HFFc6 (cell line): ENCODE measurements around the gene XPNPEP1. TPM values are rescaled to one million over a fixed set of nuclear protein-coding genes. Genes with fewer than 3 reads are reported as not detected.
A peak's percentile ranks its signal among the peaks of the same experiment; 100 is the strongest.

Source experiments
- DNase-seq: peaks from one replicate; pipeline ENCODE4 v3.0.0-alpha.2; 2018
- H3K27ac Mint-ChIP-seq: 2 replicates; pipeline ENCODE4 v1.8.0; 2020; ENCODE audit warnings: mild to moderate bottlenecking, mixed read lengths
- H3K27me3 Mint-ChIP-seq: 2 replicates; pipeline ENCODE4 v1.8.0; 2021; ENCODE audit warnings: mild to moderate bottlenecking, moderate library complexity, mixed read lengths; ENCODE audit not compliant: insufficient read depth
- H3K36me3 Mint-ChIP-seq: 2 replicates; pipeline ENCODE4 v1.8.0; 2021; ENCODE audit warnings: low read depth, mixed read lengths
- H3K4me1 Mint-ChIP-seq: 2 replicates; pipeline ENCODE4 v1.8.0; 2020; ENCODE audit warnings: low read depth, mixed read lengths
- H3K4me3 Mint-ChIP-seq: 2 replicates; pipeline ENCODE4 v1.8.0; 2020; ENCODE audit warnings: mild to moderate bottlenecking, moderate library complexity, mixed read lengths
- H3K9me3 Mint-ChIP-seq: 2 replicates; pipeline ENCODE4 v1.8.0; 2020; ENCODE audit warnings: mild to moderate bottlenecking, mixed read lengths
- total RNA-seq, 6 experiments: library from RNA; stranded (reverse); fragmentation: NEBNext Ultra II Directional; extraction: Animal tissue kit (Norgen Biotek cat#: 25700); gene quantifications; 2 replicates in 1 of 6; 3 replicates in 5 of 6; pipeline ENCODE4 v1.2.3, GENCODE V29; 2021
- TF ChIP-seq, protein P1 (sequence below): fragments of 200-600 bp; sonication (generic); IDR thresholded peaks from 2 replicates; pipeline ENCODE4 v1.5.0; 2021; ENCODE audit warnings: antibody characterized with exemption, mild to moderate bottlenecking

XPNPEP1 gene
- total RNA-seq, 6 experiments from 2014 or later = 54.1 to 62.7 (median 58.9) TPM

DNA sequence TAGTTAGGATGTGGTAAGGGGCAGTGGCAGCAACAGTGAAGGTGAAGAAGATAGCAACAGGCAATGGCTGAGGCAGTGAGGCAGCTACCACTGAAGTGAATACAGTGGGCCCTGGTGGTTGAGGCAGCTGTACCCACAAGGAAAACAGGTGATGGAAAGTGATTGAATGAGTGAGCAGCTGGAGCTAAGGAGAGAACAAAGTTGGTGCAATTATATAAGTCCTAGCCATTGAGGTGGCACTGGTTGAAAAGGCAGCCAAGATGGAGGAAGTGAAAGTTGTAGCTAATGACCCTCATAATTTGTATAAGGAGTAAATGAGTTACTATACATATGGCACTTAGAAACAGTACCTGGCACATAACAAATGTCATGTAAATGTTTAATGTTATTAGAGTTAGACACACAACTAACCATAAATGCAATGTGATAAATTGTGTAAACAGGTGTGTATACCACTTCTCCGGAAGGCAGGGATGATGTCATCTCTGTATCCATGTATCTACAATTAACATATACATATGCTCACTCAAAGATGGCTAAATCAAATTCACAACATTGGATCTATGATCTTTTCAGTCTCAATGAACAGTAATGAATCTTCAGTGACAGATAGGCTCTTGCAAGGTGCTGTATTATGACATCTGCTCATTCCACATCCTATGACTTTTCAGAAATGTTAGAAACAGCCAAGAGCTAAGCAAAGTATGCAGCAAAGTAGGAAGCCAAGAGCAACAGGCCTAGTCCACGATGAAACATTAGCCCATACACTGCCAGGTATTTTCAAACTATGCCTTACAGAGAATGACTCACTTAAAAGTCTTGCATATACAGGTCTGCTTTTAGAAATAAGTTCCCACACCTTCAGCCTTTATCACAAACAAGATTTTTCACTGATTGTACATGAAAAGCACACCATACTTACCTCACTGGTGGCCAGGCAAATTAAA is 10.7 kb downstream of the XPNPEP1 start:
- no peak overlapping the region for H3K4me3 Mint-ChIP-seq
- H3K36me3 Mint-ChIP-seq = peaks cover 24% of the 10 kb centered on the region
- no peaks in the 10 kb centered on the region; the same call in 1 of the 2 replicates for H3K27me3 Mint-ChIP-seq
- H3K27ac Mint-ChIP-seq = peak overlapping the region; percentile 52; the same call in 1 of the 2 replicates
- H3K4me1 Mint-ChIP-seq = peaks cover 43% of the 10 kb centered on the region
- no peak for DNase-seq
- no peaks in the 10 kb centered on the region for H3K9me3 Mint-ChIP-seq
- TF ChIP-seq, protein P1, sequence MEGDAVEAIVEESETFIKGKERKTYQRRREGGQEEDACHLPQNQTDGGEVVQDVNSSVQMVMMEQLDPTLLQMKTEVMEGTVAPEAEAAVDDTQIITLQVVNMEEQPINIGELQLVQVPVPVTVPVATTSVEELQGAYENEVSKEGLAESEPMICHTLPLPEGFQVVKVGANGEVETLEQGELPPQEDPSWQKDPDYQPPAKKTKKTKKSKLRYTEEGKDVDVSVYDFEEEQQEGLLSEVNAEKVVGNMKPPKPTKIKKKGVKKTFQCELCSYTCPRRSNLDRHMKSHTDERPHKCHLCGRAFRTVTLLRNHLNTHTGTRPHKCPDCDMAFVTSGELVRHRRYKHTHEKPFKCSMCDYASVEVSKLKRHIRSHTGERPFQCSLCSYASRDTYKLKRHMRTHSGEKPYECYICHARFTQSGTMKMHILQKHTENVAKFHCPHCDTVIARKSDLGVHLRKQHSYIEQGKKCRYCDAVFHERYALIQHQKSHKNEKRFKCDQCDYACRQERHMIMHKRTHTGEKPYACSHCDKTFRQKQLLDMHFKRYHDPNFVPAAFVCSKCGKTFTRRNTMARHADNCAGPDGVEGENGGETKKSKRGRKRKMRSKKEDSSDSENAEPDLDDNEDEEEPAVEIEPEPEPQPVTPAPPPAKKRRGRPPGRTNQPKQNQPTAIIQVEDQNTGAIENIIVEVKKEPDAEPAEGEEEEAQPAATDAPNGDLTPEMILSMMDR = no peak

DNA sequence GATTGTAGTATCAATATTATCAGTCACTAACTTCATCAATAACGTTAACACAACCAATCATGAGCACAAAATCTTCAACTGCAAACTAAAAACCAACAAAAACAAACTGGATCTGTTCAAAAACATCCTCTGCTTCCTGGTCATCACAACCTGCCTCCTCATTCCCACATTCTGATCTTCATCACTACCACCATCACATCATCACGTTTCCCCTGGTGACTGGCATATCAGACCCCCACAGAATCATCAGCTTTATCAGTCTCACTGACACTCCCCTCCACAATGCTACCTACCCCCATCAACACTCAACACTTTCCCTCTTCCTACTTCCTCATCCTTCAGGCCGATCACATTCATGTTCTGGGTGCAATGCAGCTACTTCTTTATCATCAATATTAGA is 11.4 kb downstream of the XPNPEP1 start:
- H3K27me3 Mint-ChIP-seq = no peaks in the 10 kb centered on the region; the same call in 1 of the 2 replicates
- no peak for DNase-seq
- TF ChIP-seq, protein P1 = no peak
- no peak overlapping the region for H3K4me3 Mint-ChIP-seq
- no peak overlapping the region for H3K27ac Mint-ChIP-seq
- peaks cover 43% of the 10 kb centered on the region for H3K4me1 Mint-ChIP-seq
- peaks cover 30% of the 10 kb centered on the region for H3K36me3 Mint-ChIP-seq
- H3K9me3 Mint-ChIP-seq = no peaks in the 10 kb centered on the region

DNA sequence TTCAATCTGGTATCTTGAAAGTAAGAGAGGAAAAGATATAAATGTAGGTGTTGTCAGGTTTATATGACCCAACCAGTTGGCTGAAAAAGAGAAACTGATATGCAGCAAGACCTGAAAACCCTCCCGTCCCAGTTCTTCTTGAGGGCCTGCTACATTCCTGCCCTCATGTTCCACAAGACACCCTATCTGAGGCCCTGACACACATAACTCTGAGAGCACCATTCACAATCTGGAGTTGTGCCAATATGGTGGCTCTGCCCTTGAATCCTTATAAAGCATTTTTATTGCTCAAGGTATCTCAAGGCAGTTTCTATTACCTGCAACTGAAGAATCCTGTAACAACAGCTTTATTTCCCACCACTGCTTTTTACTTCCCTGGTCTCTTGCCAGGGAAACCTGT is 17.0 kb downstream of the XPNPEP1 start:
- peaks cover 30% of the 10 kb centered on the region for H3K4me1 Mint-ChIP-seq
- TF ChIP-seq, protein P1 = no peak
- H3K9me3 Mint-ChIP-seq = no peaks in the 10 kb centered on the region
- no peaks in the 10 kb centered on the region; the same call in 1 of the 2 replicates for H3K27me3 Mint-ChIP-seq
- DNase-seq = no peak
- no peak overlapping the region for H3K27ac Mint-ChIP-seq
- H3K4me3 Mint-ChIP-seq = no peak overlapping the region
- H3K36me3 Mint-ChIP-seq = peaks cover 44% of the 10 kb centered on the region

DNA sequence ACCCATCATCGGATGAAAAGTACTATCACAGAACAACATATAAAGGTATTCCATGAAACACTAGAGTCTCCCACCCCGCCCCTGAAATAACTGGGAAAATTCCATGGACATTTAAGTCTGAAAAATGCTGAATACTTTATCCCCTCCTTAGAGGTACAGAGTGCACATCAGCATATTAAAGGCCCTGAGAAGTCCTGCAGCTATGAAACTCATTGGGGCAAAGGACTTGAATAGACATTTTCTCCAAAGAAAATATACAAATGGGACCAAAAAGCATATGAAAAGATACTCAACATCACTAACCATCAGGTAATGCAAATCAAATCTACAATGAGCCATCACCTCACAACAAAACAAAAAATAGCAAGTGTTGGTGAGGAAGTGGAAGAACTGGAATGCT is 18.9 kb downstream of the XPNPEP1 start:
- H3K4me3 Mint-ChIP-seq = no peak overlapping the region
- H3K9me3 Mint-ChIP-seq = no peaks in the 10 kb centered on the region
- no peaks in the 10 kb centered on the region; the same call in 1 of the 2 replicates for H3K27me3 Mint-ChIP-seq
- peaks cover 57% of the 10 kb centered on the region for H3K36me3 Mint-ChIP-seq
- TF ChIP-seq, protein P1 = no peak
- DNase-seq = no peak
- peaks cover 45% of the 10 kb centered on the region for H3K4me1 Mint-ChIP-seq
- H3K27ac Mint-ChIP-seq = peak overlapping the region; percentile 85

DNA sequence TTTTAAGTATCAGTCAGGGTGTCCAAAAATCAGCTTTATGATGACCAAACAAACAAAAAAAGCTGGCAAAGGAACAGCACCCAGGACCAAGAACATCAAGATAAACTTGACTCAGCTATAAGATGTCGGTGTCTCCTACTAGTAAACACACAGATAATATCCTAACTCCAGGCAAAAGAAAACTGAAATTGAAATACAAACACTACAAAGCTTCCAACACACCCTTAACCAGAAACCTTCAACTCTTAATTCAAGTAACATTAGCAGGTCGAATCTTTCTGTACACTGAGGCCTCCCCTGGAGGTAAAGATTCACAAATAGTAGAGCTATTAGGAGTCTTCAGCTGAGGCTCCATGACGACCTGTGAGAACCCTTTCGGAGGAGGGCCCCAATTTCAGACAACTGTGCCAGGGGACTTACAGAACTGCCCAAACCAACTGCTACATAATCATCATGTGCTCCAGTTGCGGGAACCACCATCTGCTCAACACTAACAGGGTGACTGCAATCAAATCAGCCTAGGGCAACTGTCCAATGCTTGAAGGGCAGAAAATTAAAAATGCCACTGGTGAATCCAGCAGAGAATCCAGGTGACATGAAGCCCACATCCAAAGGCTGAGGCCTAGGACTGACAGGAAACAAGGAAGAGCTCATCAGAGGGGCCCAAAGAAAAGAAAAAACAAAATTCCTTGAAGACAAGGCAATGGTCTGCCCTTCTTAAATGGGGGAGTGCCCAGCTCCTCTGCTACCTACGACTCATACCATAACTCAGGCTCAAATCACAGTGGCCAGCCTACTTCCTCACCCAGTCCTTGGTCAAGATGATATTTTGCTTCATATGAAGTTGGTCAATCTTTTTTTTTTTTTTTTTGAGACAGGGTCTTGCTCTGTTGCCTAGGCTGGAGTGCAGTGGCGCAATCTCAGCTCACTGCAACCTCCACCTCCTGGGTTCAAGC is 20.0 kb downstream of the XPNPEP1 start:
- peaks cover 64% of the 10 kb centered on the region for H3K36me3 Mint-ChIP-seq
- H3K27ac Mint-ChIP-seq = peak overlapping the region; percentile 85
- H3K4me3 Mint-ChIP-seq = peak overlapping the region; percentile 54

More for the DNA sequence above, 20.0 kb downstream of the XPNPEP1 start:
- Mint-ChIP-seq H3K4me1 (peaks cover 56% of the 10 kb centered on the region), H3K9me3 (no peaks in the 10 kb centered on the region), H3K27me3 (no peaks in the 10 kb centered on the region; the same call in 1 of the 2 replicates)
- TF ChIP-seq, protein P1 = no peak
- peak; percentile 31 for DNase-seq
